ENCODE data around the gene RHOBTB1.

RHOBTB1 gene

DNA sequence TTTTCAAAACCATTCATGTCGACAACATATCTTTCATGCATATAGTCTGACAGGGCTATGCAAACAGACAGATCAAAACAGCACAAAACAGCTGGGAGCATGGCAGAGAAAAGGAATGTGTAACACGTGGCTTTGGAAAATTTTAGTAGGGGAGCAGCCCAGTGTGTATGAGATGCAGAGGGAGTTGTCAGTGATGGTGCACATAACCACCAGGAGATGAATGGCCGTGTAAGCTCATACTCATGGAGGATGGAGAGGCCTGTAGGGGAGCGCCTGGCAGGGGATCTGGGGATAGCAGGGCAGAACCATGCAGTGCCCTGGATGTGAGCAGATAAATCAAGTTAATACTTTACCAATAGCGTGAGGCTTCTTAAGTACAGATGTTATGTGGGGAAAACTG is 45.7 kb downstream of the RHOBTB1 start:
- no peaks in the 10 kb centered on the region for H3K36me3 ChIP-seq (ENCODE audit: insufficient read depth, low read length)
- ATAC-seq (ENCODE audit: insufficient read depth, low read depth) (no peak), DNase-seq (no peak)
- no peaks in the 10 kb centered on the region for H3K27me3 ChIP-seq (ENCODE audit: insufficient read depth, low read length, poor library complexity)
- H3K9ac ChIP-seq (ENCODE audit: low read depth, low read length), result no peak overlapping the region
- H3K4me1 ChIP-seq (ENCODE audit: insufficient read depth, low read length), result no peaks in the 10 kb centered on the region
- H3K4me3 ChIP-seq (ENCODE audit: low read depth in 1 of 2, low read length in 2 of 2), result no peak overlapping the region
- no peak overlapping the region for H3K4me2 ChIP-seq (ENCODE audit: insufficient read depth, low read length)
- TF ChIP-seq EZH2 (IDR thresholded peaks at IDR 0.05; ENCODE audit: borderline replicate concordance, low read depth, low read length, severe bottlenecking), result no peak
- TF ChIP-seq, protein P1, sequence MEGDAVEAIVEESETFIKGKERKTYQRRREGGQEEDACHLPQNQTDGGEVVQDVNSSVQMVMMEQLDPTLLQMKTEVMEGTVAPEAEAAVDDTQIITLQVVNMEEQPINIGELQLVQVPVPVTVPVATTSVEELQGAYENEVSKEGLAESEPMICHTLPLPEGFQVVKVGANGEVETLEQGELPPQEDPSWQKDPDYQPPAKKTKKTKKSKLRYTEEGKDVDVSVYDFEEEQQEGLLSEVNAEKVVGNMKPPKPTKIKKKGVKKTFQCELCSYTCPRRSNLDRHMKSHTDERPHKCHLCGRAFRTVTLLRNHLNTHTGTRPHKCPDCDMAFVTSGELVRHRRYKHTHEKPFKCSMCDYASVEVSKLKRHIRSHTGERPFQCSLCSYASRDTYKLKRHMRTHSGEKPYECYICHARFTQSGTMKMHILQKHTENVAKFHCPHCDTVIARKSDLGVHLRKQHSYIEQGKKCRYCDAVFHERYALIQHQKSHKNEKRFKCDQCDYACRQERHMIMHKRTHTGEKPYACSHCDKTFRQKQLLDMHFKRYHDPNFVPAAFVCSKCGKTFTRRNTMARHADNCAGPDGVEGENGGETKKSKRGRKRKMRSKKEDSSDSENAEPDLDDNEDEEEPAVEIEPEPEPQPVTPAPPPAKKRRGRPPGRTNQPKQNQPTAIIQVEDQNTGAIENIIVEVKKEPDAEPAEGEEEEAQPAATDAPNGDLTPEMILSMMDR (IDR thresholded peaks at IDR 0.05; ENCODE audit: borderline replicate concordance, extremely low read depth, low read length, poor library complexity, severe bottlenecking), result no peak
- no peaks in the 10 kb centered on the region for H4K20me1 ChIP-seq (ENCODE audit: insufficient read depth, low read length)
- no peak overlapping the region for H2AFZ ChIP-seq (ENCODE audit: low read depth, low read length)
- H3K9me3 ChIP-seq (ENCODE audit: insufficient read depth, low read length, severe bottlenecking), result no peaks in the 10 kb centered on the region
- H3K27ac ChIP-seq (ENCODE audit: low read length), result no peak overlapping the region
- H3K79me2 ChIP-seq (ENCODE audit: insufficient read depth, low read length), result no peaks in the 10 kb centered on the region

DNA sequence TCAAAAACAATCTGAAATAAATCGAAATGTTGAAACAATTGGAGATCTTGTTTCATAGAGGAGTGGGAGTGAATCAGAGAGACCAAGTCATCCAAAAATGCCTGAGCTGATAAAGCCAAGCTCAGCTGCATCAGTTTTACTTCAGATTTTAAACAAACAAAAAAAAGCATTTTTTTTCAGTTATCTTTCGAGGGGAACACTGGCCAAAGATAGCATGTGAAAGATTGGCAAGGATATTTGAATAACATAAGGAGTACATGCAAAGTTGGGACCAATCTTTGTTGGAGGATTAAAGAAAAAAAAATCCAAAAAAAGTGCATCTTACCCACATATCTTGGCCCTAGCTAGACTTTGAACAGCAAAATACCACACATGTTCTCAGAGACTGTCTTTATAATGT is 47.2 kb downstream of the RHOBTB1 start:
- H3K27ac ChIP-seq (ENCODE audit: low read length), result no peak overlapping the region
- H3K27me3 ChIP-seq (ENCODE audit: insufficient read depth, low read length, poor library complexity), result no peaks in the 10 kb centered on the region
- no peaks in the 10 kb centered on the region for H3K9me3 ChIP-seq (ENCODE audit: insufficient read depth, low read length, severe bottlenecking)
- H3K4me3 ChIP-seq (ENCODE audit: low read depth in 1 of 2, low read length in 2 of 2), result no peak overlapping the region
- TF ChIP-seq, protein P1 (IDR thresholded peaks at IDR 0.05; ENCODE audit: borderline replicate concordance, extremely low read depth, low read length, poor library complexity, severe bottlenecking), result no peak
- TF ChIP-seq EZH2 (IDR thresholded peaks at IDR 0.05; ENCODE audit: borderline replicate concordance, low read depth, low read length, severe bottlenecking), result no peak
- no peaks in the 10 kb centered on the region for H3K36me3 ChIP-seq (ENCODE audit: insufficient read depth, low read length)
- ATAC-seq (ENCODE audit: insufficient read depth, low read depth) (no peak), DNase-seq (no peak)
- no peaks in the 10 kb centered on the region for H3K79me2 ChIP-seq (ENCODE audit: insufficient read depth, low read length)
- no peak overlapping the region for H3K4me2 ChIP-seq (ENCODE audit: insufficient read depth, low read length)
- no peak overlapping the region for H2AFZ ChIP-seq (ENCODE audit: low read depth, low read length)
- H3K4me1 ChIP-seq (ENCODE audit: insufficient read depth, low read length), result no peaks in the 10 kb centered on the region
- H3K9ac ChIP-seq (ENCODE audit: low read depth, low read length), result no peak overlapping the region
- H4K20me1 ChIP-seq (ENCODE audit: insufficient read depth, low read length), result no peaks in the 10 kb centered on the region

DNA sequence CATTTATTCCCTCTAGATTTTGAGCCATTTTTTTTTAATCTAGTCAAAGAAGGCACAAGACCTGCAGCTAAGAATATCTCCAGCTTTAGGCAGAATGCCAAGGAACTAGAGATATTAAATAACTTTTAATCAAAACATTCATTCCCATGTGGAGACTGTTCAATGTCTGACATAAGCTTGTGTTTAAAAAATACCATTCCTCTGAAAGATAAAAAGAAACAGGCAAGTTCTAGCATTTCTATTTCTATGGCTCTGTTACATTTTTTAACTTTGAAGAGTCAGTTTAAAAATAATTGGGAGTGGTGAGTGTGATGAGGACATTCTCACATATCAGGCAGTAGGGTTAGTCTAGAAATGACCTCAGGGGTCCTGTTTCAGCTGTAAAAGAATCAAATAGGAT is 48.0 kb downstream of the RHOBTB1 start:
- H3K9ac ChIP-seq (ENCODE audit: low read depth, low read length), result no peak overlapping the region
- no peak overlapping the region for H3K4me3 ChIP-seq (ENCODE audit: low read depth in 1 of 2, low read length in 2 of 2)
- no peaks in the 10 kb centered on the region for H3K27me3 ChIP-seq (ENCODE audit: insufficient read depth, low read length, poor library complexity)
- no peak for TF ChIP-seq EZH2 (IDR thresholded peaks at IDR 0.05; ENCODE audit: borderline replicate concordance, low read depth, low read length, severe bottlenecking)
- TF ChIP-seq, protein P1 (IDR thresholded peaks at IDR 0.05; ENCODE audit: borderline replicate concordance, extremely low read depth, low read length, poor library complexity, severe bottlenecking), result no peak
- H3K27ac ChIP-seq (ENCODE audit: low read length), result no peak overlapping the region
- no peaks in the 10 kb centered on the region for H3K36me3 ChIP-seq (ENCODE audit: insufficient read depth, low read length)
- DNase-seq (no peak), ATAC-seq (ENCODE audit: insufficient read depth, low read depth) (no peak)
- no peak overlapping the region for H3K4me2 ChIP-seq (ENCODE audit: insufficient read depth, low read length)
- no peaks in the 10 kb centered on the region for H4K20me1 ChIP-seq (ENCODE audit: insufficient read depth, low read length)
- H2AFZ ChIP-seq (ENCODE audit: low read depth, low read length), result no peak overlapping the region
- H3K79me2 ChIP-seq (ENCODE audit: insufficient read depth, low read length), result no peaks in the 10 kb centered on the region
- H3K9me3 ChIP-seq (ENCODE audit: insufficient read depth, low read length, severe bottlenecking), result no peaks in the 10 kb centered on the region
- no peaks in the 10 kb centered on the region for H3K4me1 ChIP-seq (ENCODE audit: insufficient read depth, low read length)

DNA sequence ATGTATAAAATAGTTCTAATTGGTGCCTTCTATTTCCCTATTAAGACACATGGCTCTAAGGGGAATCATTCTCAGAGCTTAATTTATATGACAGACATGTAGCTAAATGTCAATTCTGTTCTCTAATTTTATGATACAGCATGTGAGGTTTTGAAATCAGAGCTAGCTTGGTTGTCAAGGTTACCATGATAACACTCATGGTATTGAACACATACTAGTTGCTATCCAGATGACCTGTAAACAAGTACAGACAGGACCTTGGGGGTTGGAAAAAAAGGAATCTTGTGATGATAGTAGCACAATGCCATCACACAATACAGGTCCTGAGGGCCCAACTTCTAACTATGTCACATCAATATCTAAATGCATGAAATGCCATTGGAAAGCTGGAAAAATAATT is 49.2 kb downstream of the RHOBTB1 start:
- H3K27me3 ChIP-seq (ENCODE audit: insufficient read depth, low read length, poor library complexity), result no peaks in the 10 kb centered on the region
- H3K36me3 ChIP-seq (ENCODE audit: insufficient read depth, low read length), result no peaks in the 10 kb centered on the region
- no peak for ATAC-seq (ENCODE audit: insufficient read depth, low read depth)
- no peak for TF ChIP-seq EZH2 (IDR thresholded peaks at IDR 0.05; ENCODE audit: borderline replicate concordance, low read depth, low read length, severe bottlenecking)
- TF ChIP-seq, protein P1 (IDR thresholded peaks at IDR 0.05; ENCODE audit: borderline replicate concordance, extremely low read depth, low read length, poor library complexity, severe bottlenecking), result no peak
- H4K20me1 ChIP-seq (ENCODE audit: insufficient read depth, low read length), result no peaks in the 10 kb centered on the region
- H3K4me1 ChIP-seq (ENCODE audit: insufficient read depth, low read length), result no peaks in the 10 kb centered on the region
- DNase-seq, result no peak
- no peak overlapping the region for H3K4me3 ChIP-seq (ENCODE audit: low read depth in 1 of 2, low read length in 2 of 2)
- no peaks in the 10 kb centered on the region for H3K79me2 ChIP-seq (ENCODE audit: insufficient read depth, low read length)
- no peaks in the 10 kb centered on the region for H3K9me3 ChIP-seq (ENCODE audit: insufficient read depth, low read length, severe bottlenecking)
- H3K27ac ChIP-seq (ENCODE audit: low read length), result no peak overlapping the region
- no peak overlapping the region for H3K9ac ChIP-seq (ENCODE audit: low read depth, low read length)
- H3K4me2 ChIP-seq (ENCODE audit: insufficient read depth, low read length), result no peak overlapping the region
- no peak overlapping the region for H2AFZ ChIP-seq (ENCODE audit: low read depth, low read length)

Data from DND-41 (cell line).